IPS-15b (cell line): ENCODE measurements around the gene SPARC.
A peak's percentile ranks its signal among the peaks of the same experiment; 100 is the strongest.

Experiments used
- H3K27me3 ChIP-seq: one replicate; pipeline ENCODE4 v1.6.1; 2013; ENCODE audit warnings: low read length; ENCODE audit not compliant: control insufficient read depth, insufficient read depth
- H3K36me3 ChIP-seq: one replicate; pipeline ENCODE4 v1.6.1; 2013; ENCODE audit warnings: low read length; ENCODE audit not compliant: control insufficient read depth, insufficient read depth
- H3K4me1 ChIP-seq: one replicate; pipeline ENCODE4 v1.6.1; 2013; ENCODE audit warnings: mild to moderate bottlenecking, low read length; ENCODE audit not compliant: control insufficient read depth, insufficient read depth
- H3K4me3 ChIP-seq: one replicate; pipeline ENCODE4 v1.5.1; 2013; ENCODE audit warnings: low read depth, low read length
- H3K9ac ChIP-seq: one replicate; pipeline ENCODE4 v1.6.1; 2013; ENCODE audit warnings: low read depth, mild to moderate bottlenecking, low read length
- H3K9me3 ChIP-seq: one replicate; pipeline ENCODE4 v1.6.1; 2013; ENCODE audit warnings: mild to moderate bottlenecking, low read length; ENCODE audit not compliant: control insufficient read depth, insufficient read depth

SPARC gene

DNA sequence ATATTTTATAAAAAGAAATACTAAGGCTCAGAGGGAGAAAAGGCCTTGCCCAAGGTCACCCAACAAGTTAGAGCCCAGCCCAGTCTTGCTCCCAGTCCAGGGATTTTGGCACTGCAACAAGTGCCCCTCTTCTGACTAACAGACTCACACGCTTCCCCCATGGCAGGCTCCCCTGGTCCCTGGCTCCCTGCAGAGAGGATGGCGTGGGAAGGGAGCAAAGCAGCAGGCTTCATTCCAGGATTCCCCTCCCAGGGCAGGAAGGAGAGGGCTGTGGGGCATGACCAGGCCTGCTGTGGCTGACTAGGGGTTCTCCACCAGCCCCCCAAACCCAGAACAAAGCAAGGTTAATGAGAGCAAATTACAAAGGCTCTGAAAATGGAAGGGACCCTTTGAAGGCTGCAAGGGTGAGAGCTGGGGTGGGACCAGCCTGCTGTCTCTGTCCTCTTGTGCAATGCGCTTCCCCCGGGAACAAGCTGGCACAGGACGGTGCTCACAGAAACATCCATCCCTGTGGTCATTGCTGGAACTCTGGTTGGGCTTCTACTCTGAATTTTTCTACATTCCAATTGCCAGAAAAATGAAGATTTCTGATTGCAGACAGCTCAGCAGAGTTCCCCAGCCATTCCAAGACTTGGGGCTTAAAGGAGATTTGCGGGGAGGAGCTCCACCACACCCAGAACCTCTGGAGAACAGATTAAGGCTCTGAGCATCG, 58.4 kb downstream of the SPARC start:
- H3K4me1 ChIP-seq = no peaks in the 10 kb centered on the region
- no peak overlapping the region for H3K4me3 ChIP-seq
- H3K9ac ChIP-seq = no peak overlapping the region
- H3K9me3 ChIP-seq = no peaks in the 10 kb centered on the region
- no peaks in the 10 kb centered on the region for H3K27me3 ChIP-seq
- no peaks in the 10 kb centered on the region for H3K36me3 ChIP-seq

- no peaks in the 10 kb centered on the region for H3K36me3 ChIP-seq
- H3K9ac ChIP-seq = no peak overlapping the region
- H3K4me1 ChIP-seq = no peaks in the 10 kb centered on the region
- no peaks in the 10 kb centered on the region for H3K27me3 ChIP-seq
- no peak overlapping the region for H3K4me3 ChIP-seq
- no peaks in the 10 kb centered on the region for H3K9me3 ChIP-seq
Observed at GRCh38 chr5:151627650-151628049, 59.1 kb downstream of the SPARC start.

DNA sequence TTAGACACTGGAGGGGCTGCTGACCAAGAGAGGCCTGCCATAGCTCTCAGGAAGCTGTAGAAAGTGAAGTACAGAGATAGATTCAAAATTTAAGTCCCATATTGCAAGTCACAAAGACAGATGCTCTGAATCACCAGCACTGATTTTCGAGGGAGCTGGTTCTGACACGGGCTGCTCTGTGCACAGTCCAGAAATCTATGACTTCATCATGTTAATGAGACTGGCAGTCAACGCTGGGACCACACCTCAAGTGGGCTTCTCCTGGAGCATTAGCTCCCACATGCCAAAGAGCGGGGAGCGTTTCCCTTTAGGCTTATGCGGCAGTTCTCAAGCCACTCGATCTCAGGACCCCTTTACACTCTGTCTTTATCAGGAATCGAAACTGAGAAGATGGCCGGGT, 61.4 kb downstream of the SPARC start:
- no peaks in the 10 kb centered on the region for H3K36me3 ChIP-seq
- H3K4me1 ChIP-seq = peaks cover under 1% of the 10 kb centered on the region
- no peaks in the 10 kb centered on the region for H3K27me3 ChIP-seq
- no peak overlapping the region for H3K4me3 ChIP-seq
- H3K9ac ChIP-seq = no peak overlapping the region
- no peaks in the 10 kb centered on the region for H3K9me3 ChIP-seq

GRCh38 chr5:151624476-151624875, 62.2 kb downstream of the SPARC start:
- Histone ChIP-seq H3K9me3 (no peaks in the 10 kb centered on the region), H3K4me1 (peaks cover 7% of the 10 kb centered on the region), H3K27me3 (no peaks in the 10 kb centered on the region), H3K9ac (no peak overlapping the region), H3K4me3 (no peak overlapping the region), H3K36me3 (no peaks in the 10 kb centered on the region)

DNA sequence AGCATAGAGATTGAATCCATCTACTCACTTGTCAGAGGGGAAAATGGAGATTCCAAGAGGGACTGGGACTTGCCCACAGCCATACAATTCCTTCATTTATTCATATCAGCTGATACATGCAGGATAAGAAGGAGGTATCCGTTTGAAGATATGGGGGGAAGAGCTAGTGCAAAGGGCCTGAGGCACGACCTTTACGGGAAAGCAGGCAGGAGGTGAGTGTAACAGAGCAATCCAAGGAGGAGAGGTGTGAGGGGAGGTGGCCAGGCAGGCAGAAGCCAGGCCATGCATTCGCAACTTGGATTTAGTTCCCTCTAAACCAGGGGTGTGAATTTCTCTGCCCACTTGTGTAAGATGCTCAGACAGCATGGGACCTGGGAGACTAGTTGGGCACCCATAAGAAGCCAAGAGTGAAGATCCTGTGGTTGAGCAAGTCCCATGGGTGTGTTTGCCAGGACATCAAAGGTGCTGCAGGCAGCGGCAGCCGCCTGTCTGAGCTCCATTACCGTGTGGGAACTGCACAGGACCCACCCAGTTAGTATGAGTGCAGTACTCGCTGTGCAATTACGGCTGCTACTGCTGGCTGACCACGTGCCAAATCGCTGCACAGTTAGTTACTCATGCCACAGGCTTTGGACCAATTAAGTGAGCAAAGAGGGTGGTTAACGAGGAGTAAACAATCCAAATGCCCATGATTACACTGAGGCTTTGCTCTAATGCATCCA, 64.2 kb downstream of the SPARC start:
- Histone ChIP-seq H3K4me3 (no peak overlapping the region), H3K9me3 (no peaks in the 10 kb centered on the region), H3K36me3 (no peaks in the 10 kb centered on the region), H3K4me1 (peaks cover 13% of the 10 kb centered on the region), H3K27me3 (no peaks in the 10 kb centered on the region), H3K9ac (no peak overlapping the region)

DNA sequence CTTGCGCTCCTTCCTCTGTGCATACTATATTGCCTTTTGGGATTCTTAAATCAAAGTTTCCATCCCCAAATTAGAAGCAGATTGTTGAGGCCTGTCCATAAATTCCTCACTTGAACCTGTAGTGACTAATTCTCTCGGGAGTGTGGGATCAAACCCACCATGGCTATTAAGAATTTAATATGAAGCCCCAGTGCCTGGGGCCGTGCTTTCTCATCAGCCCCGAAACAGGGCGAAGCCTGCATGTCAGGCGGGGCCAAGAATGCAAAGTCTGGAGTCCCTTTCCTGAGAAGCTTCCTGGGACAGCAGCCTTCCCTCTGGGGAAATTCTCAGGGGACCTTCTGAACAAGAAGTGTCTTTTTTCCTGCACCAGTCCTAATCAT, 66.3 kb downstream of the SPARC start:
- H3K4me3 ChIP-seq = no peak overlapping the region
- no peaks in the 10 kb centered on the region for H3K27me3 ChIP-seq
- H3K4me1 ChIP-seq = peaks cover 16% of the 10 kb centered on the region
- H3K9ac ChIP-seq = no peak overlapping the region
- no peaks in the 10 kb centered on the region for H3K9me3 ChIP-seq
- no peaks in the 10 kb centered on the region for H3K36me3 ChIP-seq

DNA sequence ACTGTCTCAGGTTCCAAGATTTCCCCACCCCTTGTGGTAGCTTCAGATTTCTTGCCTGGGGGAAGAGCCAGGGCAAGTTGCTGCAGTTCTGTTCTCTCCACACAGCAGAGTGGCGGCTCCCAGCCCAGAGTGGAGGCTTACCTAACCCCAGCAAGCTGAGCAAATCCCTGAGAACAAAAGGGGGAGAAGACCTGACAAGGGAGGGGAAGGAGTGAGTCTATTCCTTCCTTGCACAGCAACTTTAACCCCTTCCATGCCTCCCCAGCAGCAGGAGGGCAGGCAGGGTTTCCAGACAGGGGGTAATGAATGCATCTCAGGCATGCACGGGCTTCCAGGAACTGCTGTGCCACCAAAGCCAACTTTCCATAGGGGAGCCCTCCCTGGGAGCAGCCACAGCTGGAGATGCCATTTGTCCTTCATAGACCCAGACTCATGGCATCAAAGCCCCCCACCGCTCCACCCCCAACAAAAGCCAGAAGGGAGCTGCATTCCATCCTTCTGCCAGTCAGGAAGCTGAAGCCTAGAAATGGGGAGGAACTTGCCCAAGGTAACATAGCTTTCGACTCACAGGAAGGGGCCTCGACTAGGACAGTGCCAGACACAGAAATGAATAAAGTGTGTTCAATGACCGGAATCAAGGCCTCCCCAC, 66.8 kb downstream of the SPARC start:
- no peaks in the 10 kb centered on the region for H3K27me3 ChIP-seq
- H3K36me3 ChIP-seq = no peaks in the 10 kb centered on the region
- H3K4me3 ChIP-seq = peak overlapping the region; percentile 20
- H3K9ac ChIP-seq = no peak overlapping the region
- H3K4me1 ChIP-seq = peaks cover 16% of the 10 kb centered on the region
- no peaks in the 10 kb centered on the region for H3K9me3 ChIP-seq

- Histone ChIP-seq H3K9ac (no peak overlapping the region), H3K4me3 (no peak overlapping the region), H3K4me1 (peaks cover 16% of the 10 kb centered on the region), H3K27me3 (no peaks in the 10 kb centered on the region), H3K9me3 (no peaks in the 10 kb centered on the region), H3K36me3 (no peaks in the 10 kb centered on the region)
Observed at GRCh38 chr5:151618907-151619306, 67.8 kb downstream of the SPARC start.

- Histone ChIP-seq H3K27me3 (no peaks in the 10 kb centered on the region), H3K4me3 (no peak overlapping the region), H3K36me3 (no peaks in the 10 kb centered on the region), H3K9ac (no peak overlapping the region), H3K9me3 (no peaks in the 10 kb centered on the region), H3K4me1 (peaks cover 16% of the 10 kb centered on the region)
Observed at GRCh38 chr5:151617841-151618710, 68.6 kb downstream of the SPARC start.

DNA sequence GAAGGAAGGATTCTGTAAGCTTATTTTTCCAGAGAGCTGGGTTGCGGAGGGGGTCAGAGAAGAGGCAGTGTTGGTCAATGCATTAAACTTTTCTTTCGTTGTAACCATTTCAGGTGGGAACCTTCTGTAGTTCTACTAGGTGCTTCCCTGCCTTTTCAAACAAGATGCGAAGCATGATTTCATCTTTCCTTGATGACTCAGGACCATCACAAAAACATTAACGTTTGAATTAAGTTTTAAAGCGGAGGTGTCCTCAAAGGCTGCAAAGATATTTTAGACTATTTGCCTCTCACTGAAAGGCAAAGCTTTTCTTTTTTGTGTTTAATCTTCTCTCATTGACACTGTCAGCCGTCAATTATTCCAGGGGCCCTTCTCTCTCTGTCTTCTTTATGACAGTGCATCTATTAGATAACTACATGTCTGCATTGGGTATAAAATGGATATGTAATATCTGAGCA, 69.3 kb downstream of the SPARC start:
- no peak overlapping the region for H3K4me3 ChIP-seq
- no peak overlapping the region for H3K9ac ChIP-seq
- H3K9me3 ChIP-seq = no peaks in the 10 kb centered on the region
- H3K27me3 ChIP-seq = no peaks in the 10 kb centered on the region
- H3K4me1 ChIP-seq = peaks cover 16% of the 10 kb centered on the region
- H3K36me3 ChIP-seq = no peaks in the 10 kb centered on the region

GRCh38 chr5:151615431-151615830, 71.3 kb downstream of the SPARC start:
- no peaks in the 10 kb centered on the region for H3K9me3 ChIP-seq
- H3K27me3 ChIP-seq = no peaks in the 10 kb centered on the region
- H3K9ac ChIP-seq = no peak overlapping the region
- no peaks in the 10 kb centered on the region for H3K36me3 ChIP-seq
- no peak overlapping the region for H3K4me3 ChIP-seq
- H3K4me1 ChIP-seq = peaks cover 16% of the 10 kb centered on the region
